ENCODE results near the gene ATP10A. TPM values are rescaled to one million over a fixed set of nuclear protein-coding genes. Genes with fewer than 3 reads are reported as not detected.

The ATP10A gene
- total RNA-seq, 1 experiment from 2014 or later = 3.0 TPM

GRCh38 chr15:25670621-25671020 lies 192.5 kb downstream of the ATP10A start:
- intact Hi-C loops (cut with micrococcal nuclease; ENCODE audit: unreplicated experiment) = no loop called here
- CTCF ChIA-PET = no interaction called here
- BruUV-seq (replicated peaks) = no TSS peak
- Mint-ChIP-seq H3K9me3 (ENCODE audit: low read depth, unreplicated experiment) (no peaks in the 10 kb centered on the region), H3K27ac (ENCODE audit: unreplicated experiment) (no peak overlapping the region), H3K27me3 (ENCODE audit: unreplicated experiment) (no peaks in the 10 kb centered on the region), H3K4me1 (ENCODE audit: low read depth, unreplicated experiment) (no peaks in the 10 kb centered on the region), H3K36me3 (ENCODE audit: insufficient read depth, unreplicated experiment) (no peaks in the 10 kb centered on the region), H3K4me3 (ENCODE audit: low read depth, unreplicated experiment) (no peak overlapping the region)
- TF ChIP-seq CTCF (IDR thresholded peaks at IDR 0.05; ENCODE audit: unreplicated experiment) = no peak
- DNase-seq = no peak

GRCh38 chr15:25670025-25670554 lies 193.0 kb downstream of the ATP10A start:
- Mint-ChIP-seq H3K9me3 (ENCODE audit: low read depth, unreplicated experiment) (peaks cover under 1% of the 10 kb centered on the region), H3K4me3 (ENCODE audit: low read depth, unreplicated experiment) (no peak overlapping the region), H3K27ac (ENCODE audit: unreplicated experiment) (no peak overlapping the region), H3K4me1 (ENCODE audit: low read depth, unreplicated experiment) (no peaks in the 10 kb centered on the region), H3K36me3 (ENCODE audit: insufficient read depth, unreplicated experiment) (no peaks in the 10 kb centered on the region), H3K27me3 (ENCODE audit: unreplicated experiment) (no peaks in the 10 kb centered on the region)
- BruUV-seq (replicated peaks) = no TSS peak
- CTCF ChIA-PET = no interaction called here
- DNase-seq = no peak
- no peak for TF ChIP-seq CTCF (IDR thresholded peaks at IDR 0.05; ENCODE audit: unreplicated experiment)
- intact Hi-C loops (cut with micrococcal nuclease; ENCODE audit: unreplicated experiment) = no loop called here

GRCh38 chr15:25668901-25669300 lies 194.2 kb downstream of the ATP10A start:
- intact Hi-C loops (cut with micrococcal nuclease; ENCODE audit: unreplicated experiment) = no loop called here
- BruUV-seq (replicated peaks) = no TSS peak
- H3K36me3 Mint-ChIP-seq (ENCODE audit: insufficient read depth, unreplicated experiment) = no peaks in the 10 kb centered on the region
- no peak for DNase-seq
- no peak for TF ChIP-seq CTCF (IDR thresholded peaks at IDR 0.05; ENCODE audit: unreplicated experiment)
- no peak overlapping the region for H3K27ac Mint-ChIP-seq (ENCODE audit: unreplicated experiment)
- H3K4me3 Mint-ChIP-seq (ENCODE audit: low read depth, unreplicated experiment) = no peak overlapping the region
- no peaks in the 10 kb centered on the region for H3K4me1 Mint-ChIP-seq (ENCODE audit: low read depth, unreplicated experiment)
- H3K9me3 Mint-ChIP-seq (ENCODE audit: low read depth, unreplicated experiment) = peaks cover 2% of the 10 kb centered on the region
- H3K27me3 Mint-ChIP-seq (ENCODE audit: unreplicated experiment) = no peaks in the 10 kb centered on the region
- CTCF ChIA-PET = no interaction called here

GRCh38 chr15:25668236-25668795 lies 194.8 kb downstream of the ATP10A start:
- Mint-ChIP-seq H3K4me1 (ENCODE audit: low read depth, unreplicated experiment) (no peaks in the 10 kb centered on the region), H3K36me3 (ENCODE audit: insufficient read depth, unreplicated experiment) (no peaks in the 10 kb centered on the region), H3K4me3 (ENCODE audit: low read depth, unreplicated experiment) (no peak overlapping the region), H3K27me3 (ENCODE audit: unreplicated experiment) (no peaks in the 10 kb centered on the region), H3K9me3 (ENCODE audit: low read depth, unreplicated experiment) (peaks cover 2% of the 10 kb centered on the region), H3K27ac (ENCODE audit: unreplicated experiment) (no peak overlapping the region)
- BruUV-seq (replicated peaks) = no TSS peak
- DNase-seq = no peak
- TF ChIP-seq CTCF (IDR thresholded peaks at IDR 0.05; ENCODE audit: unreplicated experiment) = no peak
- intact Hi-C loops (cut with micrococcal nuclease; ENCODE audit: unreplicated experiment) = no loop called here
- CTCF ChIA-PET = no interaction called here

Measured in Calu3 (cell line).